OCI-LY7 (cell line): ENCODE results near the gene MAP3K19. TPM values are rescaled to one million over a fixed set of nuclear protein-coding genes. Genes with fewer than 3 reads are reported as not detected.

Experiments
- BruUV-seq: library from RNA; stranded (reverse); fragments of 400-500 nt; replicated peaks from 2 replicates; lab custom pipeline; 2021; lab: Mats Ljungman, UMichigan
- CTCF ChIA-PET: fragments of 300-600 bp; sonication (Branson Sonifier 250); formaldehyde crosslinking; loops from one replicate; lab custom pipeline; 2022; ENCODE audit warnings: antibody characterized with exemption; ENCODE audit not compliant: unreplicated experiment; lab: Charles Lee
- POLR2A ChIA-PET: fragments of 300-600 bp; sonication (Branson Sonifier 250); formaldehyde crosslinking; loops from one replicate; lab custom pipeline; 2022; ENCODE audit warnings: antibody characterized with exemption; lab: Charles Lee
- DNase-seq: peaks from one replicate; pipeline ENCODE4 v3.0.0-alpha.2; 2015; ENCODE audit warnings: low spot score
- H2AFZ ChIP-seq: fragments of 200-600 bp; sonication (generic), shearing (Covaris generic); 2 replicates; pipeline ENCODE4 v1.6.1; 2014; ENCODE audit warnings: mild to moderate bottlenecking, antibody characterized with exemption, low read length, moderate library complexity
- H3K27ac ChIP-seq: fragments of 200-600 bp; sonication (generic); 2 replicates; pipeline ENCODE4 v1.5.1; 2014; ENCODE audit warnings: mixed run types, low read depth, mild to moderate bottlenecking, moderate library complexity, low read length, inconsistent platforms; ENCODE audit not compliant: poor library complexity, severe bottlenecking
- H3K36me3 ChIP-seq: fragments of 200-600 bp; sonication (generic); 2 replicates; pipeline ENCODE4 v1.6.1; 2014; ENCODE audit warnings: mild to moderate bottlenecking, antibody characterized with exemption, low read length, moderate library complexity, mixed read lengths; ENCODE audit not compliant: insufficient read depth
- H3K4me1 ChIP-seq: fragments of 200-600 bp; sonication (generic); 2 replicates; pipeline ENCODE4 v1.5.1; 2014; ENCODE audit warnings: mild to moderate bottlenecking, low read length; ENCODE audit not compliant: insufficient read depth, poor library complexity, severe bottlenecking
- H3K4me2 ChIP-seq: fragments of 200-600 bp; sonication (generic); 2 replicates; pipeline ENCODE4 v1.6.1; 2014; ENCODE audit warnings: mild to moderate bottlenecking, low read length
- H3K4me3 ChIP-seq: fragments of 200-600 bp; sonication (generic); 2 replicates; pipeline ENCODE4 v1.5.1; 2014; ENCODE audit warnings: mild to moderate bottlenecking, low read depth, low read length; ENCODE audit not compliant: poor library complexity, severe bottlenecking
- H3K79me2 ChIP-seq: fragments of 200-600 bp; sonication (generic); 2 replicates; pipeline ENCODE4 v1.6.1; 2016; ENCODE audit warnings: low read depth, mild to moderate bottlenecking, low read length, moderate library complexity, mixed read lengths; ENCODE audit not compliant: insufficient read depth
- H3K9me2 ChIP-seq: fragments of 200-600 bp; sonication (generic); 2 replicates; pipeline ENCODE4 v1.6.1; 2016; ENCODE audit warnings: mild to moderate bottlenecking, low read length, mixed read lengths; ENCODE audit not compliant: insufficient read depth
- H3K9me3 ChIP-seq: fragments of 200-600 bp; sonication (generic); 2 replicates; pipeline ENCODE4 v1.6.1; 2014; ENCODE audit warnings: mild to moderate bottlenecking, mixed run types, low read length, mixed read lengths
- H4K20me1 ChIP-seq: fragments of 200-600 bp; sonication (generic); 2 replicates; pipeline ENCODE4 v1.6.1; 2014; ENCODE audit warnings: mild to moderate bottlenecking, antibody characterized with exemption, low read length, moderate library complexity, mixed read lengths; ENCODE audit not compliant: insufficient read depth
- EZH2phosphoT487 ChIP-seq: fragments of 200-600 bp; sonication (generic); IDR thresholded peaks from 2 replicates; pipeline ENCODE4 v1.6.1; 2018; ENCODE audit warnings: low read depth, borderline replicate concordance, mild to moderate bottlenecking, mixed run types, antibody characterized with exemption, low read length, moderate library complexity, mixed read lengths
- intact Hi-C: fragments of 100-400 bp; cut with micrococcal nuclease; formaldehyde crosslinking; loops from one replicate; pipeline ENCODE4 v1.10.0; 2022; ENCODE audit not compliant: unreplicated experiment
- total RNA-seq, 2 experiments: library from RNA; depleted of rRNA in 1 of 2; stranded (reverse); fragments of >200 nt in 1 of 2; shearing (Covaris generic) in 1 of 2; gene quantifications; 2 replicates each; pipeline ENCODE4 v1.2.3, GENCODE V29; 2014 to 2022
- TF ChIP-seq, protein P1 (sequence below): fragments of 200-600 bp; sonication (generic); conservative IDR thresholded peaks from 2 replicates; pipeline ENCODE4 v1.5.1; 2014; ENCODE audit warnings: mild to moderate bottlenecking, antibody characterized with exemption, low read length, moderate library complexity, mixed read lengths

Gene MAP3K19
- total RNA-seq, 2 experiments from 2014 or later = not detected

GRCh38 chr2:135010200-135010942, 36.9 kb downstream of the MAP3K19 start:
- Histone ChIP-seq H3K9me3 (no peaks in the 10 kb centered on the region), H3K9me2 (no peaks in the 10 kb centered on the region), H2AFZ (no peak overlapping the region), H3K4me2 (no peak overlapping the region), H4K20me1 (no peaks in the 10 kb centered on the region), H3K4me1 (no peaks in the 10 kb centered on the region), H3K36me3 (no peaks in the 10 kb centered on the region), H3K79me2 (no peaks in the 10 kb centered on the region), H3K4me3 (no peak overlapping the region), H3K27ac (no peak overlapping the region)
- no TSS peak for BruUV-seq
- TF ChIP-seq, protein P1, sequence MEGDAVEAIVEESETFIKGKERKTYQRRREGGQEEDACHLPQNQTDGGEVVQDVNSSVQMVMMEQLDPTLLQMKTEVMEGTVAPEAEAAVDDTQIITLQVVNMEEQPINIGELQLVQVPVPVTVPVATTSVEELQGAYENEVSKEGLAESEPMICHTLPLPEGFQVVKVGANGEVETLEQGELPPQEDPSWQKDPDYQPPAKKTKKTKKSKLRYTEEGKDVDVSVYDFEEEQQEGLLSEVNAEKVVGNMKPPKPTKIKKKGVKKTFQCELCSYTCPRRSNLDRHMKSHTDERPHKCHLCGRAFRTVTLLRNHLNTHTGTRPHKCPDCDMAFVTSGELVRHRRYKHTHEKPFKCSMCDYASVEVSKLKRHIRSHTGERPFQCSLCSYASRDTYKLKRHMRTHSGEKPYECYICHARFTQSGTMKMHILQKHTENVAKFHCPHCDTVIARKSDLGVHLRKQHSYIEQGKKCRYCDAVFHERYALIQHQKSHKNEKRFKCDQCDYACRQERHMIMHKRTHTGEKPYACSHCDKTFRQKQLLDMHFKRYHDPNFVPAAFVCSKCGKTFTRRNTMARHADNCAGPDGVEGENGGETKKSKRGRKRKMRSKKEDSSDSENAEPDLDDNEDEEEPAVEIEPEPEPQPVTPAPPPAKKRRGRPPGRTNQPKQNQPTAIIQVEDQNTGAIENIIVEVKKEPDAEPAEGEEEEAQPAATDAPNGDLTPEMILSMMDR = no peak
- no peak for TF ChIP-seq EZH2phosphoT487
- no peak for DNase-seq
- POLR2A ChIA-PET = no interaction called here
- CTCF ChIA-PET = no interaction called here
- intact Hi-C loops = no loop called here

- no TSS peak for BruUV-seq
- TF ChIP-seq, protein P1 = no peak
- no peak for TF ChIP-seq EZH2phosphoT487
- ChIA-PET POLR2A (interaction anchor here (0.5 to 0.7 kb wide), 2 partner anchors 10 to 878 kb away, joined by 3 read pairs; no protein-coding TSS in a partner anchor), CTCF (no interaction called here)
- no peak overlapping the region for H3K4me3 ChIP-seq
- H3K9me3 ChIP-seq = no peaks in the 10 kb centered on the region
- no peaks in the 10 kb centered on the region for H4K20me1 ChIP-seq
- DNase-seq = no peak
- no peak overlapping the region for H3K27ac ChIP-seq
- no peaks in the 10 kb centered on the region for H3K79me2 ChIP-seq
- H3K4me1 ChIP-seq = no peaks in the 10 kb centered on the region
- intact Hi-C loops = loop anchor here (10.0 kb wide), 2 partner anchors 525 to 595 kb away; partner anchors contain the start of genes R3HDM1 and ZRANB3
- H3K36me3 ChIP-seq = no peaks in the 10 kb centered on the region
- no peak overlapping the region for H3K4me2 ChIP-seq
- H2AFZ ChIP-seq = no peak overlapping the region
- H3K9me2 ChIP-seq = no peaks in the 10 kb centered on the region
Measured at GRCh38 chr2:135009339-135009738, 37.9 kb downstream of the MAP3K19 start.

DNA sequence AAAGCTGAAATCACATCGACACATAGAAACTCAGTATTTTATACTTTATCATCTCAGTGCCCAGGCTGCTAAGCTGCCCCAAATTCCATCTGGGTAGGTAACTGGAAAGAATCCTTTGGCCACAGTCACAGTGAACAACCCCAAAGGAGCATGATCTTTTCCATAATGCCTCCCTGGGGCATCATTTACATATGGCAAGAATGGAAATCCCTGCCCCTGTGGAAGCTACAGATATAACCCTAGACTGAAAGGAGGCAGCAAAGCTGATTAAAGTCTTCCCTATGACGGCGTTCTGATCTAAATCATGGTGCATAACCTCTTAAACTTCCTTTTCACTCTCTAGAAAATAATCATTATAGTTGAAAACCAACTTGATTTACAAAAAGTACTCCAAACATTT, 41.5 kb downstream of the MAP3K19 start:
- Histone ChIP-seq H3K9me3 (no peaks in the 10 kb centered on the region), H3K27ac (no peak overlapping the region), H4K20me1 (no peaks in the 10 kb centered on the region), H2AFZ (no peak overlapping the region), H3K4me2 (no peak overlapping the region), H3K79me2 (no peaks in the 10 kb centered on the region), H3K4me1 (no peaks in the 10 kb centered on the region), H3K9me2 (no peaks in the 10 kb centered on the region), H3K36me3 (no peaks in the 10 kb centered on the region), H3K4me3 (no peak overlapping the region)
- no TSS peak for BruUV-seq
- no peak for DNase-seq
- intact Hi-C loops = loop anchor here (2.0 to 10.0 kb wide), 4 partner anchors 253 to 705 kb away; partner anchors contain the start of genes R3HDM1 and ZRANB3
- CTCF ChIA-PET = no interaction called here
- POLR2A ChIA-PET = interaction anchor here (0.7 to 0.8 kb wide), 2 partner anchors 35 to 158 kb away, joined by 3 to 4 read pairs; no protein-coding TSS in a partner anchor
- TF ChIP-seq, protein P1 = no peak
- TF ChIP-seq EZH2phosphoT487 = no peak
